IMR-90 (cell line): Measurements from ENCODE around the gene ZEB2. TPM values are rescaled to one million over a fixed set of nuclear protein-coding genes. Genes with fewer than 3 reads are reported as not detected.

ENCODE experiments used
- ATAC-seq: fragments of 200-7000 bp; cut with Tn5 transposase; 2 replicates; pipeline ENCODE4 v1.9.1; 2020; ENCODE audit warnings: low read depth, mild to moderate bottlenecking, moderate library complexity
- BruUV-seq: library from RNA; stranded (reverse); fragments of 400-500 nt; replicated peaks from 2 replicates; lab custom pipeline; 2021; lab: Mats Ljungman, UMichigan
- CTCF ChIA-PET: fragments of 300-600 bp; formaldehyde crosslinking; extraction: SDS; loops from one replicate; lab custom pipeline; 2021; ENCODE audit warnings: antibody characterized with exemption; lab: Yijun Ruan, JAX
- POLR2A ChIA-PET: fragments of 300-600 bp; sonication (Branson Sonifier 250); formaldehyde crosslinking; loops from one replicate; lab custom pipeline; 2022; ENCODE audit warnings: antibody characterized with exemption; ENCODE audit not compliant: unreplicated experiment; lab: Charles Lee
- DNase-seq: peaks from one replicate; pipeline ENCODE4 v3.0.0; 2013
- H2AFZ ChIP-seq: replicated peaks from 2 replicates; pipeline ENCODE3; 2013; ENCODE audit warnings: low read length, mild to moderate bottlenecking; ENCODE audit not compliant: poor library complexity
- H2AK5ac ChIP-seq: 2 replicates; pipeline ENCODE4 v1.6.1; 2013; ENCODE audit warnings: low read depth, low read length, inconsistent platforms
- H2AK9ac ChIP-seq: replicated peaks from 2 replicates; pipeline ENCODE3; 2013; ENCODE audit warnings: mild to moderate bottlenecking, low read depth, low read length, moderate library complexity; ENCODE audit not compliant: poor library complexity
- H2BK120ac ChIP-seq: 2 replicates; pipeline ENCODE4 v1.6.1; 2013; ENCODE audit warnings: low read depth, low read length, inconsistent platforms
- H2BK15ac ChIP-seq: 3 replicates; pipeline ENCODE4 v1.6.1; 2013; ENCODE audit warnings: low read depth, low read length, inconsistent platforms
- H2BK20ac ChIP-seq: 2 replicates; pipeline ENCODE4 v1.6.1; 2013; ENCODE audit warnings: low read depth, mild to moderate bottlenecking, inconsistent platforms, low read length, moderate library complexity
- H2BK5ac ChIP-seq: 2 replicates; pipeline ENCODE4 v1.6.1; 2013; ENCODE audit warnings: mild to moderate bottlenecking, low read depth, low read length, inconsistent platforms; ENCODE audit not compliant: poor library complexity, severe bottlenecking
- H3K14ac ChIP-seq: replicated peaks from 2 replicates; pipeline ENCODE4 v1.6.1; 2013; ENCODE audit warnings: low read depth, low read length, inconsistent platforms
- H3K18ac ChIP-seq: 2 replicates; pipeline ENCODE4 v1.6.1; 2013; ENCODE audit warnings: low read depth, low read length, control low read depth
- H3K23ac ChIP-seq: 2 replicates; pipeline ENCODE4 v1.6.1; 2013; ENCODE audit warnings: low read depth, low read length, inconsistent platforms
- H3K27ac ChIP-seq: 2 replicates; pipeline ENCODE4 v1.5.1; 2013; ENCODE audit warnings: mild to moderate bottlenecking, control low read depth, low read length; ENCODE audit not compliant: insufficient read depth
- H3K27me3 ChIP-seq: 2 replicates; pipeline ENCODE4 v1.6.1; 2013; ENCODE audit warnings: low read length; ENCODE audit not compliant: control insufficient read depth, insufficient read depth
- H3K36me3 ChIP-seq: 2 replicates; pipeline ENCODE4 v1.6.1; 2013; ENCODE audit warnings: low read length, mixed read lengths; ENCODE audit not compliant: control insufficient read depth, insufficient read depth
- H3K4ac ChIP-seq: 2 replicates; pipeline ENCODE4 v1.6.1; 2013; ENCODE audit warnings: low read depth, low read length, inconsistent platforms
- H3K4me1 ChIP-seq: 2 replicates; pipeline ENCODE4 v1.6.1; 2013; ENCODE audit warnings: low read length, mixed read lengths; ENCODE audit not compliant: control insufficient read depth, insufficient read depth
- H3K4me2 ChIP-seq: 2 replicates; pipeline ENCODE4 v1.6.1; 2013; ENCODE audit warnings: low read depth, mild to moderate bottlenecking, control low read depth, low read length, moderate library complexity
- H3K4me3 ChIP-seq: 2 replicates; pipeline ENCODE4 v1.5.1; 2013; ENCODE audit warnings: low read depth, mild to moderate bottlenecking, control low read depth, low read length, moderate library complexity; ENCODE audit not compliant: insufficient read depth
- H3K56ac ChIP-seq: 2 replicates; pipeline ENCODE4 v1.6.1; 2013; ENCODE audit warnings: low read length, inconsistent platforms; ENCODE audit not compliant: insufficient read depth; ENCODE audit errors: extremely low read depth
- H3K79me1 ChIP-seq, 2 experiments: 2 replicates each; pipeline ENCODE4 v1.6.1; 2013; ENCODE audit warnings: low read length in 2 of 2, inconsistent platforms in 1 of 2, low read depth in 1 of 2
- H3K9ac ChIP-seq: 2 replicates; pipeline ENCODE4 v1.6.1; 2013; ENCODE audit warnings: low read depth, low read length, control low read depth
- H3K9me1 ChIP-seq: 2 replicates; pipeline ENCODE4 v1.6.1; 2013; ENCODE audit warnings: low read length, inconsistent platforms; ENCODE audit not compliant: insufficient read depth
- H3K9me3 ChIP-seq: 2 replicates; pipeline ENCODE4 v1.6.1; 2013; ENCODE audit warnings: low read length; ENCODE audit not compliant: control insufficient read depth, insufficient read depth
- H4K20me1 ChIP-seq: 2 replicates; pipeline ENCODE4 v1.6.1; 2013; ENCODE audit warnings: low read length, inconsistent platforms; ENCODE audit not compliant: insufficient read depth
- H4K5ac ChIP-seq: 2 replicates; pipeline ENCODE4 v1.6.1; 2013; ENCODE audit warnings: mild to moderate bottlenecking, low read depth, low read length, control low read depth
- H4K8ac ChIP-seq, 2 experiments: 2 replicates each; pipeline ENCODE4 v1.6.1; 2013; ENCODE audit warnings: low read depth in 2 of 2, low read length in 2 of 2, control low read depth in 1 of 2, inconsistent platforms in 1 of 2
- H4K91ac ChIP-seq: 2 replicates; pipeline ENCODE4 v1.6.1; 2013; ENCODE audit warnings: low read depth, low read length, inconsistent platforms; ENCODE audit not compliant: insufficient read depth
- CEBPB ChIP-seq: IDR thresholded peaks from 2 replicates; pipeline ENCODE4 v1.6.1; 2012; ENCODE audit warnings: low read depth, low read length, improper control_type of control experiment
- CHD1 ChIP-seq: IDR thresholded peaks from 2 replicates; pipeline ENCODE4 v1.6.1; 2012; ENCODE audit warnings: low read depth, low read length, improper control_type of control experiment
- CTCF ChIP-seq: conservative IDR thresholded peaks from 2 replicates; pipeline ENCODE4 v1.5.1; 2012; ENCODE audit warnings: mild to moderate bottlenecking, low read depth, low read length, improper control_type of control experiment
- ELK1 ChIP-seq: fragments of 150-350 bp; IDR thresholded peaks from 2 replicates; pipeline ENCODE4 v1.6.1; 2016; ENCODE audit warnings: low read depth, mild to moderate bottlenecking, low read length, moderate library complexity, borderline replicate concordance
- FOS ChIP-seq: fragments of 150-350 bp; IDR thresholded peaks from 2 replicates; pipeline ENCODE4 v1.6.1; 2016; ENCODE audit warnings: low read depth, low read length
- MAFK ChIP-seq: IDR thresholded peaks from 2 replicates; pipeline ENCODE4 v1.6.1; 2012; ENCODE audit warnings: low read depth, low read length, improper control_type of control experiment
- MXI1 ChIP-seq: IDR thresholded peaks from 2 replicates; pipeline ENCODE4 v1.6.1; 2012; ENCODE audit warnings: low read depth, mild to moderate bottlenecking, low read length, moderate library complexity, borderline replicate concordance
- NFE2L2 ChIP-seq: fragments of 150-350 bp; IDR thresholded peaks from 2 replicates; pipeline ENCODE4 v1.6.1; 2016; ENCODE audit warnings: low read depth, mild to moderate bottlenecking, low read length
- POLR2A ChIP-seq: IDR thresholded peaks from 2 replicates; pipeline ENCODE4 v1.6.1; 2012; ENCODE audit warnings: mild to moderate bottlenecking, low read depth, low read length
- RAD21 ChIP-seq: IDR thresholded peaks from 2 replicates; pipeline ENCODE4 v1.6.1; 2012; ENCODE audit warnings: low read length, improper control_type of control experiment
- RFX5 ChIP-seq: IDR thresholded peaks from 2 replicates; pipeline ENCODE4 v1.8.0; 2012; ENCODE audit warnings: low read depth, mild to moderate bottlenecking, low read length, moderate library complexity
- SMC3 ChIP-seq: fragments of 150-350 bp; IDR thresholded peaks from 2 replicates; pipeline ENCODE4 v1.6.1; 2016; ENCODE audit warnings: low read depth, mild to moderate bottlenecking, antibody characterized with exemption, low read length, moderate library complexity
- WGBS, 2 experiments: methylation state at CpG; one replicate each; pipeline versions ENCODE4 v1.1.5 to v1.1.7; 2013; ENCODE audit warnings: missing lambda C conversion rate in 2 of 2; ENCODE audit not compliant: insufficient read length in 1 of 2; ENCODE audit errors: extremely low coverage in 2 of 2; 5-methylcytosine and 5-hydroxymethylcytosine counted together
- dilution Hi-C: fragments of 300-500 bp; cut with HindIII; formaldehyde crosslinking; loops from one replicate; pipeline ENCODE4 v1.14.3; 2018; ENCODE audit warnings: low sequenced_read_pairs; ENCODE audit not compliant: unreplicated experiment
- in situ Hi-C: fragments of 300-500 bp; cut with MboI; formaldehyde crosslinking; loops from 3 replicates; pipeline ENCODE4 v1.14.3; 2019; ENCODE audit warnings: low sequenced_read_pairs, inconsistent platforms, mixed read lengths
- intact Hi-C: fragments of 100-400 bp; cut with micrococcal nuclease; formaldehyde crosslinking; loops from 2 replicates; pipeline ENCODE4 v1.10.0; 2022
- polyA plus RNA-seq, 3 experiments: library from polyadenylated mRNA; depleted of rRNA; stranded (reverse); fragments of >200 nt; gene quantifications; 2 replicates each; pipeline ENCODE4 v1.2.3, GENCODE V29; 2012; ENCODE audit warnings: low replicate concordance in 1 of 3
- total RNA-seq: library from RNA; depleted of rRNA; stranded (reverse); fragments of >200 nt; gene quantifications from 2 replicates; pipeline ENCODE4 v1.2.3, GENCODE V29; 2012

ZEB2 gene
- total and polyA plus RNA-seq, 2 of the 4 experiments (the other 2 are of a cell fraction): 22.4 to 50.9 TPM

GRCh38 chr2:144554492-144555210 is 34.7 kb upstream of the ZEB2 start:
- ChIA-PET CTCF (no interaction called here), POLR2A (no interaction called here)
- H2AK9ac ChIP-seq: no peak overlapping the region
- no peaks in the 10 kb centered on the region for H4K20me1 ChIP-seq
- peak overlapping the region; percentile 36; the same call in 1 of the 2 replicates for H3K4ac ChIP-seq
- dilution Hi-C loops (no loop called here), in situ Hi-C loops (no loop called here), intact Hi-C loops (no loop called here)
- no peaks in the 10 kb centered on the region for H3K27me3 ChIP-seq
- H2BK120ac ChIP-seq: peak overlapping the region; percentile 52
- H3K4me1 ChIP-seq: peaks cover 7% of the 10 kb centered on the region
- DNase-seq: no peak
- H2AK5ac ChIP-seq: no peak overlapping the region; the same call in 1 of the 2 replicates
- 0 out of 3 replicates have a peak overlapping the region, but pooled peaks have one; percentile 34 for H2BK15ac ChIP-seq
- H4K5ac ChIP-seq: 0 out of 2 replicates have a peak overlapping the region, but pooled peaks have one; percentile 63
- no peak overlapping the region for H3K23ac ChIP-seq
- H3K56ac ChIP-seq: no peak overlapping the region
- no peaks in the 10 kb centered on the region for H3K36me3 ChIP-seq
- H4K8ac ChIP-seq: no peak overlapping the region
- TF ChIP-seq CEBPB (no peak), CTCF (no peak), RFX5 (no peak), RAD21 (no peak), MAFK (no peak), POLR2A (no peak), SMC3 (no peak), FOS (no peak), MXI1 (no peak), CHD1 (no peak), NFE2L2 (no peak), ELK1 (no peak)
- peak overlapping the region; percentile 17; the same call in 1 of the 2 replicates for H3K27ac ChIP-seq
- no peaks in the 10 kb centered on the region for H3K79me1 ChIP-seq
- peak overlapping the region; percentile 85 for H3K18ac ChIP-seq
- H3K4me3 ChIP-seq: no peak overlapping the region
- BruUV-seq: no TSS peak
- H3K9ac ChIP-seq: no peak overlapping the region
- H2AFZ ChIP-seq: no peak overlapping the region
- H2BK5ac ChIP-seq: no peak overlapping the region
- H4K91ac ChIP-seq: no peak overlapping the region
- peak overlapping the region; percentile 38; the same call in 1 of the 2 replicates for H2BK20ac ChIP-seq
- H3K9me1 ChIP-seq: peaks cover 3% of the 10 kb centered on the region; the same call in 1 of the 2 replicates
- no peak overlapping the region for H3K4me2 ChIP-seq
- WGBS, 2 experiments: 20% methylated on average over 1 of the region's 5 CpGs; no CpG with 5 or more reads in 1 of the 2 experiments
- no peak overlapping the region for H3K14ac ChIP-seq
- no peak for ATAC-seq
- no peaks in the 10 kb centered on the region for H3K9me3 ChIP-seq
